ENCODE measurements around the gene RWDD2A.

The RWDD2A gene

GRCh38 chr6:83215131-83216047 is 22.2 kb downstream of the RWDD2A start:
- CTCF ChIA-PET, result interaction anchor here (0.6 to 10.6 kb wide), 35 partner anchors 8 to 967 kb away, joined by 3 to 260 read pairs (median 4); partner anchors contain the start of genes DOP1A, PRSS35, RWDD2A and UBE3D
- peak; percentile 88 for TF ChIP-seq CTCF (IDR thresholded peaks at IDR 0.05; ENCODE audit: control extremely low read depth, extremely low read depth, low read depth, missing control alignments)
- POLR2A ChIA-PET, result no interaction called here
- DNase-seq (ENCODE audit: extremely low spot score), result peak; percentile 43

- ChIA-PET POLR2A (no interaction called here), CTCF (interaction anchor here (1.3 to 10.6 kb wide), 10 partner anchors 9 to 319 kb away, joined by 4 to 260 read pairs (median 7); partner anchors contain the start of genes DOP1A, PRSS35 and UBE3D)
- no peak for TF ChIP-seq CTCF (IDR thresholded peaks at IDR 0.05; ENCODE audit: control extremely low read depth, extremely low read depth, low read depth, missing control alignments)
These were observed 23.6 kb downstream of the RWDD2A start for GRCh38 chr6:83216806-83217205.

GRCh38 chr6:83218646-83219045 is 25.5 kb downstream of the RWDD2A start:
- no peak for TF ChIP-seq CTCF (IDR thresholded peaks at IDR 0.05; ENCODE audit: control extremely low read depth, extremely low read depth, low read depth, missing control alignments)
- ChIA-PET CTCF (interaction anchor here (1.2 to 10.6 kb wide), 3 partner anchors 15 to 294 kb away, joined by 3 to 260 read pairs (median 235); partner anchors contain the start of genes DOP1A, PRSS35 and UBE3D), POLR2A (no interaction called here)
- DNase-seq (ENCODE audit: extremely low spot score), result no peak

More at GRCh38 chr6:83216806-83217205, 23.6 kb downstream of the RWDD2A start:
- no peak for DNase-seq (ENCODE audit: extremely low spot score)

- no peak for DNase-seq (ENCODE audit: extremely low spot score)
- no peak for TF ChIP-seq CTCF (IDR thresholded peaks at IDR 0.05; ENCODE audit: control extremely low read depth, extremely low read depth, low read depth, missing control alignments)
- POLR2A ChIA-PET, result no interaction called here
- CTCF ChIA-PET, result interaction anchor here (0.7 to 10.6 kb wide), 9 partner anchors 9 to 949 kb away, joined by 3 to 260 read pairs (median 4); partner anchors contain the start of genes DOP1A, PRSS35 and UBE3D
These were observed 27.0 kb downstream of the RWDD2A start for GRCh38 chr6:83220121-83220520.

GRCh38 chr6:83221276-83221675 is 28.1 kb downstream of the RWDD2A start:
- DNase-seq (ENCODE audit: extremely low spot score), result no peak
- ChIA-PET POLR2A (no interaction called here), CTCF (interaction anchor here (0.8 to 10.6 kb wide), 16 partner anchors 9 to 1005 kb away, joined by 3 to 235 read pairs (median 6); partner anchors contain the start of genes DOP1A, PRSS35 and UBE3D)
- no peak for TF ChIP-seq CTCF (IDR thresholded peaks at IDR 0.05; ENCODE audit: control extremely low read depth, extremely low read depth, low read depth, missing control alignments)

- peak; percentile 24 for DNase-seq (ENCODE audit: extremely low spot score)
- ChIA-PET CTCF (interaction anchor here (0.6 to 10.6 kb wide), 32 partner anchors 8 to 1004 kb away, joined by 3 to 235 read pairs (median 4); partner anchors contain the start of genes DOP1A, PRSS35 and UBE3D), POLR2A (no interaction called here)
- peak; percentile 27 for TF ChIP-seq CTCF (IDR thresholded peaks at IDR 0.05; ENCODE audit: control extremely low read depth, extremely low read depth, low read depth, missing control alignments)
These were observed 28.8 kb downstream of the RWDD2A start for GRCh38 chr6:83221889-83222479.

All from GM10248 (cell line).